Liver (tissue), 9 donors: ENCODE data around the gene FASN. TPM values are rescaled to one million over a fixed set of nuclear protein-coding genes. Genes with fewer than 3 reads are reported as not detected.

ENCODE experiments used
- DNase-seq: peaks from one replicate; pipeline ENCODE4 v3.0.0-alpha.2; 2017; ENCODE audit warnings: low spot score
- H3K27ac ChIP-seq, 2 donors: one replicate each; pipeline ENCODE4 v1.7.0; 2013; ENCODE audit warnings: inconsistent platforms in 2 of 2, low read length in 2 of 2, control low read depth in 1 of 2, low read depth in 1 of 2, mild to moderate bottlenecking in 1 of 2
- H3K27me3 ChIP-seq, 4 donors: one replicate each; pipeline versions ENCODE4 v1.6.1 to v1.7.0; 2013; ENCODE audit warnings: low read length in 3 of 4, inconsistent platforms in 1 of 4, mild to moderate bottlenecking in 1 of 4, moderate library complexity in 1 of 4; ENCODE audit not compliant: control insufficient read depth in 4 of 4, insufficient read depth in 4 of 4
- H3K36me3 ChIP-seq, 4 donors: one replicate each; pipeline versions ENCODE4 v1.6.1 to v1.7.0; 2013; ENCODE audit warnings: low read length in 3 of 4, mild to moderate bottlenecking in 3 of 4, low read depth in 1 of 4, moderate library complexity in 1 of 4; ENCODE audit not compliant: control insufficient read depth in 4 of 4, insufficient read depth in 3 of 4
- H3K4me1 ChIP-seq, 4 donors: one replicate each; pipeline versions ENCODE4 v1.6.1 to v1.7.0; 2013; ENCODE audit warnings: low read length in 3 of 4, mild to moderate bottlenecking in 3 of 4, moderate library complexity in 1 of 4; ENCODE audit not compliant: control insufficient read depth in 4 of 4, insufficient read depth in 4 of 4
- H3K4me3 ChIP-seq, 3 donors: one replicate each; pipeline versions ENCODE4 v1.6.1 to v1.7.0; 2013; ENCODE audit warnings: low read length in 3 of 3, control low read depth in 1 of 3, low read depth in 1 of 3, mild to moderate bottlenecking in 1 of 3
- H3K9ac ChIP-seq, 2 donors: one replicate each; pipeline ENCODE4 v1.7.0; 2013; ENCODE audit warnings: low read length in 2 of 2, mild to moderate bottlenecking in 2 of 2, moderate library complexity in 2 of 2, control low read depth in 1 of 2, low read depth in 1 of 2
- H3K9me3 ChIP-seq, 4 donors: one replicate each; pipeline versions ENCODE4 v1.6.1 to v1.7.0; 2013; ENCODE audit warnings: low read length in 3 of 4; ENCODE audit not compliant: control insufficient read depth in 4 of 4
- FOXA1 ChIP-seq: IDR thresholded peaks from 2 replicates; pipeline ENCODE4 v1.6.1; 2016; ENCODE audit warnings: antibody characterized with exemption
- FOXA2 ChIP-seq: IDR thresholded peaks from 2 replicates; pipeline ENCODE4 v1.6.1; 2016; ENCODE audit warnings: antibody characterized with exemption
- HNF4G ChIP-seq: IDR thresholded peaks from 2 replicates; pipeline ENCODE4 v1.6.1; 2016; ENCODE audit warnings: antibody characterized with exemption
- NR2F2 ChIP-seq: IDR thresholded peaks from 2 replicates; pipeline ENCODE4 v1.6.1; 2016; ENCODE audit warnings: antibody characterized with exemption
- RAD21 ChIP-seq, 2 donors: IDR thresholded peaks; 2 replicates each; pipeline ENCODE4 v1.6.1; 2016; ENCODE audit warnings: antibody characterized with exemption in 2 of 2, mild to moderate bottlenecking in 2 of 2
- REST ChIP-seq: IDR thresholded peaks from 2 replicates; pipeline ENCODE4 v1.6.1; 2016; ENCODE audit warnings: antibody characterized with exemption, mild to moderate bottlenecking
- RXRA ChIP-seq, 2 donors: IDR thresholded peaks; 2 replicates each; pipeline ENCODE4 v1.6.1; 2017 to 2018; ENCODE audit warnings: antibody characterized with exemption in 2 of 2, mild to moderate bottlenecking in 1 of 2
- TAF1 ChIP-seq: conservative IDR thresholded peaks from 2 replicates; pipeline ENCODE4 v1.6.1; 2016; ENCODE audit warnings: antibody characterized with exemption, mild to moderate bottlenecking
- YY1 ChIP-seq: IDR thresholded peaks from 2 replicates; pipeline ENCODE4 v1.6.1; 2016; ENCODE audit warnings: antibody characterized with exemption, mild to moderate bottlenecking
- WGBS: extraction: QIAGEN DNeasy Blood & Tissue Kit; methylation state at CpG from one replicate; pipeline ENCODE4 v1.1.7; 2013; 5-methylcytosine and 5-hydroxymethylcytosine counted together
- polyA plus RNA-seq, 2 donors: library from polyadenylated mRNA; stranded (reverse) in 1 of 2; unstranded in 1 of 2; fragments of 200-250 nt in 1 of 2; fragments of >200 nt in 1 of 2; fragmentation: Nextera tagmentation in 1 of 2; extraction: Ambion mirVana in 1 of 2; gene quantifications; one replicate each; pipeline versions ENCODE4 v1.2.1 to v1.2.3, GENCODE V29; 2013 to 2015
- total RNA-seq, 2 donors: library from RNA; depleted of rRNA; stranded (reverse); fragments of >200 nt; gene quantifications; one replicate each; pipeline ENCODE4 v1.2.3, GENCODE V29; 2014
- TF ChIP-seq, protein P1 (sequence below): IDR thresholded peaks from 2 replicates; pipeline ENCODE4 v1.6.1; 2016; ENCODE audit warnings: antibody characterized with exemption
- TF ChIP-seq, protein P2 (sequence below): IDR thresholded peaks from 2 replicates; pipeline ENCODE4 v1.6.1; 2016; ENCODE audit warnings: antibody characterized with exemption
- TF ChIP-seq, protein P3 (sequence below): IDR thresholded peaks from 2 replicates; pipeline ENCODE4 v1.6.1; 2016; ENCODE audit warnings: antibody characterized with exemption
- TF ChIP-seq, protein P4 (sequence below): fragments of 150-350 bp; IDR thresholded peaks from 2 replicates; pipeline ENCODE4 v1.5.1; 2017; ENCODE audit warnings: improper control_type of control experiment, low read depth, low read length; ENCODE audit not compliant: missing input control
- donor health status: healthy.
- donor health status: healthy.
- donor health status: healthy.
- donor health status: healthy.
- donor health status: healthy.

Gene FASN
- total and polyA plus RNA-seq, 4 donors = 53.1 to 229 (median 130) TPM

DNA sequence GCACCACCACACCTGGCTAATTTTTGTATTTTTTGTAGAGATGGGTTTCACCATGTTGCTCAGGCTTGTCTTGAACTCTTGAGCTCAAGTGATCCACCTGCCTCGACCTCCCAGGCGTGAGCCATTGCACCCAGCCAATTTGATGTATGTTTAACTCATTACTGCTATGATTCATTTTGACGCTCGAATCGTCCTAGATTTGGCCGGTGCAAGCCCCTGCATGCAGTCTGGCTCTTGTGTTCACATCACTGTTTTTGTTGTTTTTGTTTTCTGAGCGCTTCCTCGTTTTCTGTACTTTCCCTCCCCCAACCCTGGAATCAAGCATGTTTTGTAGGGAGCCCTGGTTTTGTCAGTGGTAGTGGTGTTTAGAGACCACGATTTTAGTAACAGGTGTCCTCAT, 24.6 kb downstream of the FASN start:
- H3K4me1 ChIP-seq = peaks cover 0 to 3% (median 0%) of the 10 kb centered on the region in 4 donors
- H3K4me3 ChIP-seq = no peak overlapping the region
- no peak for DNase-seq
- H3K9ac ChIP-seq = no peak overlapping the region
- H3K27me3 ChIP-seq = no peaks in the 10 kb centered on the region
- no peak for TF ChIP-seq YY1
- TF ChIP-seq, protein P1, sequence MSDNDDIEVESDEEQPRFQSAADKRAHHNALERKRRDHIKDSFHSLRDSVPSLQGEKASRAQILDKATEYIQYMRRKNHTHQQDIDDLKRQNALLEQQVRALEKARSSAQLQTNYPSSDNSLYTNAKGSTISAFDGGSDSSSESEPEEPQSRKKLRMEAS = no peak
- TF ChIP-seq FOXA2 = no peak
- TF ChIP-seq RXRA (IDR thresholded peaks at IDR 0.05) = no peak
- H3K9me3 ChIP-seq = no peaks in the 10 kb centered on the region
- H3K27ac ChIP-seq = no peak overlapping the region
- 84% methylated on average over 9 of the region's 9 CpGs for WGBS
- peaks cover 0 to 3% (median 0%) of the 10 kb centered on the region in 4 donors for H3K36me3 ChIP-seq

GRCh38 chr17:82072827-82073226, 25.2 kb downstream of the FASN start:
- Histone ChIP-seq H3K9ac (no peak overlapping the region), H3K9me3 (no peaks in the 10 kb centered on the region), H3K27me3 (no peaks in the 10 kb centered on the region), H3K4me3 (no peak overlapping the region), H3K27ac (no peak overlapping the region), H3K4me1 (peaks cover 0 to 3% (median 0%) of the 10 kb centered on the region in 4 donors), H3K36me3 (no peaks in the 10 kb centered on the region)
- DNase-seq = no peak
- WGBS = 82% methylated on average over 6 of the region's 6 CpGs
- TF ChIP-seq RAD21 (IDR thresholded peaks at IDR 0.05) = no peak
- TF ChIP-seq, protein P1 = no peak

GRCh38 chr17:82070611-82071010, 27.4 kb downstream of the FASN start:
- H3K27me3 ChIP-seq = no peaks in the 10 kb centered on the region
- H3K9me3 ChIP-seq = no peaks in the 10 kb centered on the region
- no peak overlapping the region for H3K9ac ChIP-seq
- H3K27ac ChIP-seq = no peak overlapping the region
- H3K36me3 ChIP-seq = no peaks in the 10 kb centered on the region
- no peak for DNase-seq
- TF ChIP-seq, protein P2, sequence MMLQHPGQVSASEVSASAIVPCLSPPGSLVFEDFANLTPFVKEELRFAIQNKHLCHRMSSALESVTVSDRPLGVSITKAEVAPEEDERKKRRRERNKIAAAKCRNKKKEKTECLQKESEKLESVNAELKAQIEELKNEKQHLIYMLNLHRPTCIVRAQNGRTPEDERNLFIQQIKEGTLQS = no peak
- no peak for TF ChIP-seq TAF1
- TF ChIP-seq, protein P3, sequence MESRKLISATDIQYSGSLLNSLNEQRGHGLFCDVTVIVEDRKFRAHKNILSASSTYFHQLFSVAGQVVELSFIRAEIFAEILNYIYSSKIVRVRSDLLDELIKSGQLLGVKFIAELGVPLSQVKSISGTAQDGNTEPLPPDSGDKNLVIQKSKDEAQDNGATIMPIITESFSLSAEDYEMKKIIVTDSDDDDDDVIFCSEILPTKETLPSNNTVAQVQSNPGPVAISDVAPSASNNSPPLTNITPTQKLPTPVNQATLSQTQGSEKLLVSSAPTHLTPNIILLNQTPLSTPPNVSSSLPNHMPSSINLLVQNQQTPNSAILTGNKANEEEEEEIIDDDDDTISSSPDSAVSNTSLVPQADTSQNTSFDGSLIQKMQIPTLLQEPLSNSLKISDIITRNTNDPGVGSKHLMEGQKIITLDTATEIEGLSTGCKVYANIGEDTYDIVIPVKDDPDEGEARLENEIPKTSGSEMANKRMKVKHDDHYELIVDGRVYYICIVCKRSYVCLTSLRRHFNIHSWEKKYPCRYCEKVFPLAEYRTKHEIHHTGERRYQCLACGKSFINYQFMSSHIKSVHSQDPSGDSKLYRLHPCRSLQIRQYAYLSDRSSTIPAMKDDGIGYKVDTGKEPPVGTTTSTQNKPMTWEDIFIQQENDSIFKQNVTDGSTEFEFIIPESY = no peak
- no peak for TF ChIP-seq FOXA1
- TF ChIP-seq REST = no peak
- TF ChIP-seq, protein P4, sequence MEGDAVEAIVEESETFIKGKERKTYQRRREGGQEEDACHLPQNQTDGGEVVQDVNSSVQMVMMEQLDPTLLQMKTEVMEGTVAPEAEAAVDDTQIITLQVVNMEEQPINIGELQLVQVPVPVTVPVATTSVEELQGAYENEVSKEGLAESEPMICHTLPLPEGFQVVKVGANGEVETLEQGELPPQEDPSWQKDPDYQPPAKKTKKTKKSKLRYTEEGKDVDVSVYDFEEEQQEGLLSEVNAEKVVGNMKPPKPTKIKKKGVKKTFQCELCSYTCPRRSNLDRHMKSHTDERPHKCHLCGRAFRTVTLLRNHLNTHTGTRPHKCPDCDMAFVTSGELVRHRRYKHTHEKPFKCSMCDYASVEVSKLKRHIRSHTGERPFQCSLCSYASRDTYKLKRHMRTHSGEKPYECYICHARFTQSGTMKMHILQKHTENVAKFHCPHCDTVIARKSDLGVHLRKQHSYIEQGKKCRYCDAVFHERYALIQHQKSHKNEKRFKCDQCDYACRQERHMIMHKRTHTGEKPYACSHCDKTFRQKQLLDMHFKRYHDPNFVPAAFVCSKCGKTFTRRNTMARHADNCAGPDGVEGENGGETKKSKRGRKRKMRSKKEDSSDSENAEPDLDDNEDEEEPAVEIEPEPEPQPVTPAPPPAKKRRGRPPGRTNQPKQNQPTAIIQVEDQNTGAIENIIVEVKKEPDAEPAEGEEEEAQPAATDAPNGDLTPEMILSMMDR = no peak
- no peak for TF ChIP-seq NR2F2
- TF ChIP-seq RAD21 (IDR thresholded peaks at IDR 0.05) = no peak
- TF ChIP-seq HNF4G = no peak
- H3K4me1 ChIP-seq = peaks cover 0 to 6% (median 4%) of the 10 kb centered on the region in 4 donors
- H3K4me3 ChIP-seq = no peak overlapping the region
